ENCODE data around the gene KLF9.

KLF9 gene

DNA sequence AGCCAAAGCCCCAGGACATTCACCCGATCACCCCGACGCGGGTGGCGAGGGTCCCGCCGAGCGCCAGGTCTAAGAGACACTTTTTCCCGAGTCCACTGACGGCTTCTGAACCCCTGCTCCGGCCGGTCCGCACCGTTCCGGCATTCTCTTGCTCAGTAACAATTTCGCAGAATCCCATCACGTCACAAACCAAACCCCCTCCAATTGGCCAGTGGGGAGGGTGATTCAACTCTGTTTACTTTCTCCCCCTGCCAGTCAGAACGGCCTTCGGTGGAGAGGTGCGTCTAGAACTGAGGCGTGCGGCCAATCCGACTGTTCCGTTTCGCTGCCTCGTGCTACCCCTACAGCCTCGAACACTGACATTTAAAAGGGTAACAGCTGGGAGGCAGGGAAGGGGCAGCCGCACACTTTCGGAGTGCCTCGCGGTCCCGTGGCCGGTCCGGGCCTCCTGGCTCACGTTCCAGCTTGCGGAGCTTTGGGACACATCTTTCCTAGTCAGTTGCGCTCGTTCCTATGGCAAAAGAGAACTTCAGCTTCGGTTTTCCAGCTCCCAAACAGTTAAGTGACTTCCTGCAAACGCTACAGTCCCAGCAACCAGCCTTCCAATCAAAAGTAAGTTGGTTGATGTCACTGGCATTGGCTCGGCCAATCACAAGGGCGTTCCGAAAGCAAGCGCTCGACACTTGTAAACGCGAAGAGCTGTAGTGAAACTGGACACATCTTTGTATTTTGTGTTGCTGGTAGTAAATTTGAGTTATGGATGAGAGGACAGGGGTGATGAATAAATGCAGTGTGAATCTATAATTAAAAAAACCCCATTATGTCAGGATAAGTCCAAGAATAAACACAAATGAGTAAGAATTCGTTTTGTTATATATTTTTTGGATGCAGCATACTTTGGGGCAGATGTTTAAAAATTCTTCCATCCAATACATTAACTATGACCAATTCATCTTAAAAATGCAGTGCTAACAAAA is at the start of gene KLF9:
Gene KLF9, minus strand, starts transcription at position 859 of the 977 bp plus-strand sequence. CDS start 1,294 bp downstream, outside the sequence.
- peak; percentile 98 for DNase-seq (ENCODE audit: low read depth, low spot score)

DNA sequence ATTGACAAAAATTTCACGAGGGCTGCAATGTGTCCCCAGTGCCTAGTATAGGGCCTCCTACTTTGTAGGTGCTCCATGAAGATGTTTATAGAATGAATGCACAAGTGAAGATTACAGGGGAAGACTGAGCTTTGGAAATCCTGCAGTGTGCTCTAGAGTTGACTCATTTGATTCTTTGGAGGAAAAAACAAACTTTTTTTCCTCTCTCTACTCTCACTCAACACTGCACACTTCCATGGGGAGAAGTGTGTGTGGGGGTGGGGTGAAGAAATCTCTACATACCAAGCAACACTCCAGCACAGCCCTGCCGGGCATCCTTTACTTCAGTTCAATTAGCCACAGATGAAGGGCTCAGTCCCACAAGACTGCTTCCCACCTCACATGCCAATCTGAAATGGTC is 49.4 kb upstream of the KLF9 start:
- no peak for DNase-seq (ENCODE audit: low read depth, low spot score)

DNA sequence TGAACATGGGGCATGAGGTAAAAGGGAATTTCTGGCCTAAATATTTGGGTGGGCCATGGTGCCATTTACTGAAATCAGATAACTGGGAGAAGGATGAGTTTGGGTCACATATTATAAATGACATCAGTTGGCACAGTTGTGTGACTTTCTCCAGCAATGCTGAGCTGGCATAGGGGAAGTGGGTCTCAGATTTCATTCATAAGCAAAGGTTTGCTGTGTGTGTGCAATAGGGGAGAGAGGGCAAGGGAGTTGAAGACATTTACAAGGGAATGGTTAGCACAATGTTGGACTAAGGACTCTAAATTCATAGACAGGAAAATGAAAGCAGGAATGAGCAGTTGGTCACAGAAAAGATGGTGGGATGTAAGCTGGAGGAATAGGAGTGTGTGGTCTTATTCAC is 47.8 kb upstream of the KLF9 start:
- DNase-seq (ENCODE audit: low read depth, low spot score), result no peak

DNA sequence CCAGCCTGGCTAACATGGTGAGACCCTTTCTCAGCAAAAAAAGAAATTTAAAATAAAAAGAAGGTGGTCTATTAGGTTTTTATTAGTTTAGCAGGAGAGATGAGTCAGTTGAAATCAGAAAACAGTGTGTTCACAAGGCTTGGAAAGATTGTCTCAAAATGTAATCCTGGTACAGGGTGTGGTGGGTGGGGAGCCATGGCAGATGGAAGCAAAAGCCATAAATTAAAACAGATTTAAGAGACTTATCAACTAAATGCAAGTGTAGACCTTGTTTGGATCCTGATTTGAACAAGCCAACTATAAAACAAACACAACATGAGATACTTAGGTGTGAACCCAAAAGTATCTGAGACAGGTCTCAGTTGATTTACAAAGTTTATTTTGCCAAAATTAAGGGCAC is 42.8 kb upstream of the KLF9 start:
- DNase-seq (ENCODE audit: low read depth, low spot score), result no peak

DNA sequence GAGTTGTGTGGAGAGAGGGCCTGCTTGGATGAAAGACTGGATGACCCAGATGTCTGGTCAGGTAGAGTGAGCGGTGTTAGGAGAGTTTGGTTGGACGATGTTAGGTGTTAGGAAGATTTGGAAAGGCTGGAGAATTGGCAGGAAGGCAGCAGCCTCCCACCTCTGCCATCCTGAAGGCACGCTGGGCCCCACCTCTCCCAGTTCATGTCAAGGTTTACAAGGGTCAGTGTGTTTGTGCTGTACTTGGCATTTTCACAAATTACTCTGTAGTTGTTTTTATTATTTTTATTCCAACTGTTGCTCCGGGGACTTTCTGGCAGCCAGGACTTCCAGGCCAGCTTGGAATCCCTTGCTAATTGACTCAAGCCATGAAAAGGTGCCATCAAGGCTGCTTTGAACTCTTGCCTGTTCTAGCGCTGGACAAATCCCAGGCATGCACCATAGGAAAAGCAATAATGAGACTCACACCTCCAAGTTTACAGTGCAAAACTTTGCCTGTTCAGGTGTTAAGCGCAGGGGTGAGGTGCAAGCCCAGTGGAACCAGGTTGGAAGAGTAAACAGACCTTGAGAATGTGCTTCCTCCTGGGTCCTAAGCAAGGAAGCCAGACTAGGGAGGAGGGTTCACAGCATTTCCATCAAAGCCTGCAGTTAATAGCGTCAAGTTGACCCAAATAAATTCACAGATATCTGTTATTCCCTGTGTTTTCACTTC is 41.7 kb upstream of the KLF9 start:
- DNase-seq (ENCODE audit: low read depth, low spot score), result no peak

GRCh38 chr9:70452365-70452764 is 37.9 kb upstream of the KLF9 start:
- DNase-seq (ENCODE audit: low read depth, low spot score), result no peak

DNA sequence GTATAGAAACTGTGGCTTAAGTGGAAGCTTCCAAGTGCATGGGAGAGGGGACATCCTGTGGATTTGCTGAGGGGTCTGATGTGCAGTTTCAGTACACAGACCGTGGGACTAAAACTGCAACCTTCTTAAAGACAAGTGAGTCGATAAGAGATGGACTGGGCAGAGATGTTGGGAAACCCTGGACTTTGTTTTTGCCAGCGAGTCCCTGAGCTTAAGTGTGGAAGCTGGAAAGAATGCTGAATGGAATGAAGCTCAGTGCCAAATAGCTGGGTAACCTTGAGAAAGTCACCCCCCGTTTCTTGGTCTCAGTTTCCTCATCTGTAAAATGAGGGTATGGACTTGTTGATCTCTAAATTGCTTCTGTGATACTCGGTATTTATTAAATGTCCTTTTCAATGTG is 37.3 kb upstream of the KLF9 start:
- no peak for DNase-seq (ENCODE audit: low read depth, low spot score)

DNA sequence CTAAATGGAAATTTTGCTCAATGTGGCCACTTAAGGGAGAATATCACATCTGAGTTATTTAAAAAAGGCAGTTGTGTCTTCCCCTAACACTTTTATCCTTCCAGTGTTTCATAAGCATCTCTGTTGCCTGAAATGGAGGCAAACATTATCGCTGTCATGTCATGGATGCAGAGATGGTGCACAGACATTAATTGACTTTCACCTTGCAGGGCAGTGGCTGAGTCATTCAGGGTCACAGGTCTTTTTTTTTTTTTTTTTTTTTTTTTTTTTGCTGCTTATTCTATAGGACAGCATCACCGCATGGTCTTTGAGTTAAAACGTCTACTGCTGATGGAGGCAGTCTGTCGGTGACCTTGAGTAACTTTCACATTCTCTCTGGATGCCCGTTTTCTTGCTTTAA is 36.3 kb upstream of the KLF9 start:
- no peak for DNase-seq (ENCODE audit: low read depth, low spot score)

GRCh38 chr9:70449461-70449860 is 35.0 kb upstream of the KLF9 start:
- no peak for DNase-seq (ENCODE audit: low read depth, low spot score)

DNA sequence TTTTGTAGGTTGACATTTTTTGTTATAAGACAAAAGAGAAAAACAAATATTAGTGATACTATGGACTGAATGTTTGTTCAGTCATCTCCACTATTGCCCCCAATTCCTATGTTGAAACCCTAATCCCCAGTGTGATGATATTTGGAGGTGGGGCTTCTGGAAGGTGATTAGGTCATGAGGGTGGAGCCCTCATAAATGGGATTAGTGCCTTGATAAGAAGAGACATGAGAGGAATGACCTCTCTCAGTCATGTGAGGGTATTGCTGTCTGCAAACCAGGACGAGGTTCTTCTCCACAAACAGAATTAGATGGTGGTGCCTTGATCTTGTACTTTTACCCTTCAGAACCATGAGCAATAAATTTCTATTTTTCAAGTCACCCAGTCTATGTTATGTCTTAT is 34.5 kb upstream of the KLF9 start:
- DNase-seq (ENCODE audit: low read depth, low spot score), result no peak

DNA sequence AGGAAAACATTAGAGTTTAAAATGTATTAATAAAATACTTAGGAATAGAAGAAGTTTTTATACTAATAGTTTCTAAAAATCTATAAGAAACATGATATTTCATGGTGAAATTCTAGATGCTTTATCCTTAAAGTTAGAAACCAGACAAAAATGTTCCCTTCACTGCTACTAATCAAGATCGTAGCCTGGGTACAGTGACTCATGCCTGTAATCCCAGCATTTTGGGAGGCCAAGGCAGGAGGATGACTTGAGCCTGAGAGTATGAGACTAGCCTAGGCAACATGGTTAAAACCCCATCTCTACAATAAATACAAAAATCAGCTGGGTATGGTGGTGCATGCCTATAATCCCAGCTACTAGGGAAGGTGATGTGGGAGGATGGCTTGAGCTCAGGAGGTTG is 30.4 kb upstream of the KLF9 start:
- DNase-seq (ENCODE audit: low read depth, low spot score), result no peak

DNA sequence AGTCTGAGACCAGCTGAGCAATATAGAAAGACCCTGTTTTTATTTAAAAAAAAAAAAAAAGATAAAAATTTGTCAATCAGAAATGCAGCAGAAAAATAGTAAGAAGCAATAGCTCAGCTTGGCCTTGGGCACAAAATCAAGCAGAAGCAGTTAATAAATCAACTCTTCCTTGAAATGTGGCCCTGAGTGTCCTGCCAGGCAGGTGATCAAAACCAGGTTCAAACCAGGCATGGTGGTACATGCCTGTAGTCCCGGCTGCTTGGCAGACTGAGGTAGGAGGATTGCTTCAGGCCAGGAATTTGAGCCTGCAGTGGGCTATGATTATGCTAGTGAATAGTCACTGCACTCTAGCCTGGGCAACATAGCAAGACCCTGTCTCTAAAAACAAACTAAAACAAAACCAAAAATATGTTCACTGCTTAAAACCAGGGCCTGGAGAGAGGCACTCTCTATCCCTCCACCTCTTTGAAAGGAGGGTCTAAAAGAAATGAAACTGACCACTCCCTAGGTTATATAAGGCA is 27.9 kb upstream of the KLF9 start:
- no peak for DNase-seq (ENCODE audit: low read depth, low spot score)

DNA sequence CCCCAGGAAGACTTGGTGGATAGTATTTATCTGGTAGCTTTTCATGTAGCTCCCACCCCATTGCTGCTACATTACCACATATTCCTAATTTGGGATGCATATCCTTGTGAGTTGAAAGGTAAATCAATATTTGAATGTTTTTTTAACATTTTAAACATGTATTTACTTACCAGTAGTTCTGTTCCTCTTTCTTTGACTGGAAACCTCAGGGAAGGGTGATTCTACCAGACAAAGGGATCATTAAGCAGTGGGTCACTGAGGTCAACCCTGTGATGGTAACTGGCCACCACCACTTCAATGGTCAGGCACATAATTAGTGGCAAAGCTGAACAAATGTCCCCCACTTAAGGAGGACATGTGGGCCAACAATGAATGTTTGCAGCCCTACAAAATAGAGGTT is 27.2 kb upstream of the KLF9 start:
- DNase-seq (ENCODE audit: low read depth, low spot score), result no peak

DNA sequence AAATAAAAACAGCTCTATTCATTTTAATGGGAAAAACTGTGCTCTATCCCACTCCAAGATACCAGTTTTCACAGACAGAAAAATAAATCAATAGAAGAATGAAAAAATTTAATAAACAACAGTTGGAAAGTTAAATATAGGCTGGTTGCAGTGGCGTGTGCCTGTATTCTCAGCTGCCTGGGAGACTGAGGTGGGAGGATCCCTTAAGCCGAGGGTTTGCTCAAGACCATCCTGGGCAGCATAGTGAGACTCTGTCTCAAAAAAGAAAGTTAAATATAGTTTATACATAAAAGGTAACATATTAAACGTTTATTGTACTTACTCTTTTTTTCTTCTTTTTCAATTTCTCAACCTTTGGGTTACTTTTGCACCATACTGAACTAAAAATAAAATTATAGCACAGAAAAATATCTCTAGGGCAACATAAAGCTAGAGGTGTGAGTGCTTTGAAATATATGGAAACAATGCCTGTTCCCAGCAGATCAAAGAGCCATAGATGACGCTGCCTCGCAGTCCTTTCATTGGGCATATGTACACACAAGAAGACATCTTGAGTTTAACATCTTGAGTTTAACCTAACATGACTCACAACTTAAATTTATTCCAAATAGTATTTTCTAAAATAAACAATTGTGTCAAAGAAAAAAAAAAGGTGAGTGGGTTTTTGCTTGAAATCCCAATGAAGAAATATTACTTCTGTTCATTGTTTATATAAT is 25.7 kb upstream of the KLF9 start:
- DNase-seq (ENCODE audit: low read depth, low spot score), result no peak

- DNase-seq (ENCODE audit: low read depth, low spot score), result no peak
These were observed 24.0 kb upstream of the KLF9 start for GRCh38 chr9:70438341-70438928.

- peak; percentile 81 for DNase-seq (ENCODE audit: low read depth, low spot score)
These were observed 21.5 kb upstream of the KLF9 start for GRCh38 chr9:70435948-70436347.

- no peak for DNase-seq (ENCODE audit: low read depth, low spot score)
These were observed 15.4 kb upstream of the KLF9 start for GRCh38 chr9:70429899-70430298.

- no peak for DNase-seq (ENCODE audit: low read depth, low spot score)
These were observed 14.3 kb upstream of the KLF9 start for GRCh38 chr9:70428781-70429180.

- DNase-seq (ENCODE audit: low read depth, low spot score), result no peak
These were observed 12.9 kb upstream of the KLF9 start for GRCh38 chr9:70427161-70427945.

DNA sequence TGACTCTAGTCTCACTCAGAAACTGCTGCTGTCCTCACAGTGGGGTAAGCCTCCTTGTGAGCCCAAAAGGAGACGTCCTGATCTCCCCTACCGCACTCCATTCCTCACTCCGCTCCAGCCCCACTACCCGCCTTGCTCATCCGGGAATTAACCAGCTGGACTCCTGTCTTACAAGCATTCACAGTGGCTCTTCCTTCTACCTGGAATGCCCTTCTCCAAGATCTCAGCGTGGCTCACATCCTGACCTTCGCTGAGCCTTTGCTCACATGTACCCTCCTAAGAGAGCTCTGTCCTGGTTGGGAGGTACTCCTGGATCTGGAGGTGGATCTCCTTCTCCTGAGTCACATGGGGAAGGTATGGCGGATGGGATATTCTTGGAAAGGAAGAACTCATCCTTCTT is 10.7 kb upstream of the KLF9 start:
- no peak for DNase-seq (ENCODE audit: low read depth, low spot score)
